Activated CD4-positive, alpha-beta T cell treated with anti-CD3 and anti-CD28 coated beads, Interleukin-10, Interleukin-2, amounts not matched to agents 100 ng/mL and 50 ng/mL, durations not matched to agents 16 hours and 8 hours (primary cell): ENCODE measurements around the gene SCCPDH.
"Not testable (repeated sequence)": the region's sequence is repeated elsewhere in the genome, so short reads cannot be mapped to it uniquely, and the experiment has no call there.

ENCODE experiments used
- DNase-seq: peaks from one replicate; pipeline ENCODE4 v3.0.0-alpha.2; 2020

Gene SCCPDH, protein sequence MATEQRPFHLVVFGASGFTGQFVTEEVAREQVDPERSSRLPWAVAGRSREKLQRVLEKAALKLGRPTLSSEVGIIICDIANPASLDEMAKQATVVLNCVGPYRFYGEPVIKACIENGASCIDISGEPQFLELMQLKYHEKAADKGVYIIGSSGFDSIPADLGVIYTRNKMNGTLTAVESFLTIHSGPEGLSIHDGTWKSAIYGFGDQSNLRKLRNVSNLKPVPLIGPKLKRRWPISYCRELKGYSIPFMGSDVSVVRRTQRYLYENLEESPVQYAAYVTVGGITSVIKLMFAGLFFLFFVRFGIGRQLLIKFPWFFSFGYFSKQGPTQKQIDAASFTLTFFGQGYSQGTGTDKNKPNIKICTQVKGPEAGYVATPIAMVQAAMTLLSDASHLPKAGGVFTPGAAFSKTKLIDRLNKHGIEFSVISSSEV

GRCh38 chr1:246724016-246724730, at the start of gene SCCPDH:
TSS of gene SCCPDH (plus strand) at chr1:246724409. CDS start at chr1:246724423, 14 bp downstream.
- peak; percentile 80 for DNase-seq

GRCh38 chr1:246677842-246678241, 46.4 kb upstream of the SCCPDH start:
- DNase-seq, result no peak

DNA sequence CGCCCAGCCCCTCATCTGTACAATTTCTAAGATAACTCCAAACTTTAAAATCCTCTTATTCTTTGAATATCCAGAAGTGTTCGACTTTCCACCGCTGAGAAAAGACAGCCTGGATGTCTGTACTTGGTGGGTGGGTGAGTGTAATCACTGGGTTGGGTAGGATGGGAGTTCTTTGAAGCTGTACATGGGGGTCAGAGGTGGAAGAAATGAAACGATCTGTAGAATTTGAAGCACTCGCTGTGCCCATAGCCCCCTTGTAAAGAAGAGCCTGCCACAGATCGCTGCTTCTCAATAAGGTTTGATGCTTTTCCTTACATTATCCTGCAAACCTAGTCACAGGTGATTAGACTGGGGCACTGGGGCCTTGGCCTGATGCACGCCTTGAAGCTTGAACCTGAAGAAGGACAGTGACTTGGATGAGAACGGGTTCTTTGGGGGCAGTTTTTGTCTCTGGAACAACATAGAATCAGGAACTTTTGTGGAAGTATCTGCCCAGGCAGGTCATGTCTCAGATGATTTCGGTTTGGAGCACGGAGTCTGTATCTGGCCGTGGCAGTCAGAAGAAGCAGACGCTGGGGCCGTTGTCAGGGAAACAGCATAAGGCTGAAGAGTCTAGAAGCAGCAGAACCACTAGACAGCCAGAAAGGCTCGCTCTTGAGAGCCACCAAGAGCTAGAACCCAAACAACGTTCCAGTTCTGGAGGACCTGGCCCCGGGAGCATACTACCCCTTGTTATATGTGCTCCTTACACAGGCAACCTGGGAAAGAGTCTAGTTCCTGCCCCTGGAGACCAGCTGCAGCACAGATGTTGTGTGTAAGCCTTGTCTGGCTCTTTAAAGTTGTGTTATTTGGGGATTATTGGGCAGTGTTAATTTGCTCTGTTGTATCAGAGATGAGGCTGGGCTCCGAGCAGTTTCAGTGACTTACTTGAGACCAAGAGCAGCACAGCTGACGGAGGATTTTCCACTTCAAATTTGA, 45.1 kb upstream of the SCCPDH start:
- DNase-seq, result no peak

GRCh38 chr1:246679794-246680177, 44.4 kb upstream of the SCCPDH start:
- no peak for DNase-seq

- DNase-seq, result no peak
Observed at GRCh38 chr1:246680190-246680589, 44.0 kb upstream of the SCCPDH start.

DNA sequence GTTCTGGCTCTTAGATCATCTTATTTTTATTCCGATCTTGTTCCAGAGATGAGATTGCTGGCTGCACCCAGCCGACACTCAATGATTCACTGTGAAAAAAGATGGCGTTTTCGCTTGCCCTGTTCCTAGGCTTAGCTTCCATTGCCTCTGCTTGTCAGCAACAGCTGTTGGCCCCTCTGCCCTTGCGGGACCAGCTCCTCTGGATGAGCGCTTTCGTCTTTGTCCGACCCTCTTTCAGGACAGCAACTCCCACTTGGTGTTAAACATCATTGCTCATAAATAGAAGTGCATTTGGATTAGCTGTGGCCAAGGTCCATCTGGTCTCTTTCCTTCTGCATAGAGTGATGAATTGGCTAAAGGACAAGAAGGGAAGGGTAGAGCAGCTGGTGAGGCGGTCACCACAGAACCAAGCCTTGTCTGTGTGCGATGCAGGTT, 43.5 kb upstream of the SCCPDH start:
- DNase-seq, result no peak

DNA sequence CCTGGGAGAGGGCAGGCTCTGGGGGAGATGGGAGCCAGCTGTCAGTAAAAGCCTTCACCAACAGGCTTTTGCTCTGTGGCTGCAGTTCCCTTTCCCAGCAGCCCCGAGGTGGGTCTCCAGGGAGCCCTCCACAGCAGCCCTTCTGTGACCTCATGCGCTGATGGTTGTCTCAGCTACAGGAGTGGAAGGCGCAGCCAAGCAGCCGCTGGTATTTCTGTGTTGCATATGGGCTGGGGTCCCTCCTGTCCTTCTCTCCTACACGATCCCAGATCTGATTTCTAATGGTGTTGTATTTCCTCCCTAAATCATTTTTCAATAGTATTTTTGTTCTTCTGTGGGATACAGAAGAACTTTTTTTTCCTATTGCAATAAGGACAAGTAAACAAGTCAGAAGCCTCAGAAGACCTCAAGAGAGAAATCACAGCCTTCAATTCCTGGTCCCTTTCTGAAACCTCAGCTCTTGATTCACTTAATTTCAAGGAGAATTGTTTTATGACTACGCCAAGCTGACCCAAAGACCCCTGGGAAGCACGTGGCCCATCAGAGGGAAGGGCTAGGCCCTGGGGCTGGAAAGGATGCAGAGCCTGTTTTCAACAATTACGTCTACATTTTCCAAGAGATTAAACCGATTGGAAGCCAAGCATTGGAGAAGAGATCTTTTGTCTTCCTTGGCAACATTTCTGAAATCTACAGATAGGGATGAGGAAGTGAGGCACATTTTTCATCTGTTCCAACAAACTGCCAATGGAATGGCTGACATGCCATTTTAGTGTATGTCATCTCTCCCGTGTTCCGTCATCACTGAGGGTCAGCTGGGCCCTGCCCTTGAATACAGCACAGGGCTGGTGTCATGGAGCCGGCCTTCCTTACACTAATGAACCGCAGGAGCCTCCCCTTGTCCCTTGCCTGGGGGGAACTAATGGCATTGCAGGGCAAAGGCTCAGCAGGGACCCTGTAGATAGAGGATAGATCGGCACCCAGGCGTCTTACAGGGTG, 42.0 kb upstream of the SCCPDH start:
- DNase-seq, result no peak

- no peak for DNase-seq
Observed at GRCh38 chr1:246683521-246683920, 40.7 kb upstream of the SCCPDH start.

- DNase-seq, result no peak
Observed at GRCh38 chr1:246687002-246687401, 37.2 kb upstream of the SCCPDH start.

- DNase-seq, result peak; percentile 74
Observed at GRCh38 chr1:246689409-246690008, 34.7 kb upstream of the SCCPDH start.

DNA sequence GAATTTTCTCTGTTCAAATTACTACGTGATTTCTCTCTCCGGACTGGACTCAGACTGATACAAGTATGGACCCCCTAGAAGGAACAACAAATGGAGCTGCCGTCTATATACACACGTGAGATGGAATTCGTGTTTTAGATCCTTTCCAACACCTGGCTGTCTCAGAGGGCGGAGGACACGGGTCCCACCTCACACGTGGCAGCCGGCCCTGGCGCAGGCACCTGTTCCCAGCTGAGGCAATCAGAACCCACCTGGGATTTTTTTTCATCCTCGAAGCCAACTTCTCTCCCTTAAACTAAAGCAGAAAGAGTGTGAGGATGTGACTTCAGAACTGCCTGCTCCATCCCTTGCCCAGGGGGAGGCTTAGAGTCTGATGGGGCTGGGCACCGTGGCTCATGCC, 34.1 kb upstream of the SCCPDH start:
- DNase-seq, result no peak

DNA sequence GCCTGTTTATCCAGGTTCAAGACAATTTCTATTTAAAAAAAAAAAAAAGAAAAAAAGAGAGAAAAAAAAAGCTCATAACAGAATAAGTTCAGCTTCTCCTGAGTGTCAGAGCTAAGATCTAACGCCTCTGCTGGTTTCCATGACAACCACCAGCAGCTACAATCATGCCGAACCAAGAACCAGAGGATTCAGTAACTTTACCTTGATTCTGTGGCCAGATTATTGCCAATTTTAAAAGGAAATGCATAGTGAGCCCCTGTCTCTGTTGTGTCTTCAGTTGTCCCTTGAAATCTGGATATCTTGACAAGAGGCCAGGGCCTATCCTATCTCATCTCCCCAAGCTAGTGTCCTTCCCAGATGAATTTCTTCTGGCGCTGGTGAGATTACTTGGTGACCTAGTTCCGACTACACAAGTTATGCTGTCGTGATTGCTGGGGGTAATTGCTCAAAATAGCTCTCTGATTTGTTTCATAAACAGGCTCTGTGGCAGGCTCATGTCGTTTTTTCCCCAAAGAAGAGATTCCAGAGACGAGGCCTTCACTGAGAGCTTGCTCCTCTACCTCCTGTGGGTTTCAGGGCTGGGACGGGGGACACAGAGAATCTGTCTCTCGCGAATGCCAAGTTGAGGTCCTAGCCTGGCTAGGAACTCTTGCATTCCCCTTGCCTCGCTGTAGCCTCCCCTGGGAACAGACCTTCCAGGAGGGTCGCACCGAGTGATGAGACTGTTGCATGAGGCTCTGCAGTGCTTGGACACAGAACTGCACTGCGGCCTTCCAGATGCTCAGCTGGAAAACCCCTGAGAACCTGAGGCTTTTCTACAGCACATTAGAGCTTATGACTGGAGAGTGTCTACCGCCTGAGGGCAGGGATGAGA, 32.4 kb upstream of the SCCPDH start:
- DNase-seq, result no peak

GRCh38 chr1:246694213-246694895, 29.9 kb upstream of the SCCPDH start:
- DNase-seq, result not testable (repeated sequence)

- no peak for DNase-seq
Observed at GRCh38 chr1:246695136-246695535, 29.1 kb upstream of the SCCPDH start.

DNA sequence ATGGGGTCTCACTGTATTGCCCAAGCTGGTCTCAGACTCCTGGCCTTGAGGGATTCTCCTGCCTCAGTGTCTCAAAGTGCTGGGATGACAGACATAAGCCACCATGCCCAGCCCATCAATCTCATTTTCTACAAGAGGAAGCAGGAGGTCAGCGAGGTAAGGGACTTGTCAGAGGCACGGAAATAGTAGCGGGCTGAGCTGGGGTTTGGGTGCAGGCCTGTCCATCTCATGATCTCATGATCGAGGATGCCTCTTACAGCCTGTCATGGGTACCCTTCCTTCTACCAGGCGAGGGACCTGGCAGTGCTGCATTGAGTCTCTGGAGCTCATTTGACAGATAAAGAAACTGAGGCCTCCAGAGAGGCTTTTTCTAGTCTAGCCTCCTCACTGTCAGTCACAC, 28.5 kb upstream of the SCCPDH start:
- no peak for DNase-seq

DNA sequence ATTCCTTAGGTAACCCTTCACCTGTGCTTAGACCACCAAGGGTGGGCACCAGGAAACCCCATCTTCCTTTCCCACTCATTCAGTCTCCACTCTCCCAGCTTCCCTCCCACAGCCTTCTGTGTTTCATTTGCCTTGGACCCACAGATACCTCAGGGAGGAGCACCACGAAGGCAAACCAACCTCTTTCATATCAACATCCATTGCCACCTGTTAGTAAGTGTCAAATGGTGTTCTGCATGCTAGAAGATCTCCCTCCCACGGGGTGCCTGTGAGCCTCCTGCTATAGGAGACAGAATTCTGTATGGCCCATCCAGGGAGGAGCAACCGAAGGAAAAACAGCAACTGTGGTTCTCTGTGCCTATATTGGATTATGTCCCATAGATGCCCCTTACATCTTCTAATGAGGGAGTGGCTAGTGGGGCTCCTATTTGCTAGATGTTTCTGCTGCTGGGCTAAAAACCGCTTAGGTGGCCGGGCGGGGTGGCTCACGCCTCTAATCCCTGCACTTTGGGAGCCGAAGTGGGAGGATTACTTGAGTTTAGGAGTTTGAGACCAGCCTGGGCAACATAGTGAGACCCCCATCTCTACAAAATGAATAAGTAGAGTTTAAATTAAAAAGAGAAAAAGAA, 25.6 kb upstream of the SCCPDH start:
- DNase-seq, result no peak

GRCh38 chr1:246699095-246699735, 25.0 kb upstream of the SCCPDH start:
- peak; percentile 90 for DNase-seq

- DNase-seq, result no peak
Observed at GRCh38 chr1:246703581-246703980, 20.6 kb upstream of the SCCPDH start.

DNA sequence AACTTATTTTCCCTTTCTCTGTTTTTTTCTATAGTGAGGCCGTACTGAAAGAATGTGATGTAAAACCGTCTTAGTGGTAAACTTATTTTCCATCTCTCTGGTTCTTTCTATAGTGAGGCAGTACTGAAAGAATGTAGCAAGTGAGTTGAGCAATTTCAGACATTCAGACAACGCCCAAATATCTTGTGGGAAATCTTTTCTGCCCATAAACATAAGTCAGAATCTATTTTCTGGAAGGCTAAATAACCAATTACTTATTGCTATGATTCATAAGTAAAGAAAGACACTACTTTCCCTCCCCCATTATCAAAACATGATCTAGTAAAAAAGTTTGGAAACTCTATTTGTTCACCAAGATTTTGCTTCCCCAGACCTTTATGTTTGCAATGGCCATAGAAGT, 18.8 kb upstream of the SCCPDH start:
- DNase-seq, result no peak
